Neutrophil (primary cell): Measurements from ENCODE around the gene VDR.
"Not testable (repeated sequence)": the region's sequence is repeated elsewhere in the genome, so short reads cannot be mapped to it uniquely, and the experiment has no call there.

Source experiments
- H3K27ac ChIP-seq: fragments of 200-600 bp; sonication (generic); 2 replicates; pipeline ENCODE4 v1.5.1; 2016; ENCODE audit warnings: mild to moderate bottlenecking, moderate library complexity
- H3K27me3 ChIP-seq: fragments of 200-600 bp; sonication (generic); 2 replicates; pipeline ENCODE4 v1.6.0; 2016; ENCODE audit warnings: mild to moderate bottlenecking
- H3K36me3 ChIP-seq: fragments of 200-600 bp; sonication (generic); 2 replicates; pipeline ENCODE4 v1.5.1; 2017
- H3K4me1 ChIP-seq, 2 experiments: fragments of 200-600 bp in 1 of 2; sonication (generic) in 1 of 2; 1 replicate in 1 of 2; 2 replicates in 1 of 2; pipeline versions ENCODE4 v1.5.1 to v1.6.1; 2013 to 2016; ENCODE audit warnings: low read depth in 1 of 2, low read length in 1 of 2, mild to moderate bottlenecking in 1 of 2, moderate library complexity in 1 of 2; ENCODE audit not compliant: control insufficient read depth in 1 of 2, insufficient read depth in 1 of 2
- H3K4me3 ChIP-seq, 2 experiments: fragments of 200-600 bp in 1 of 2; sonication (generic) in 1 of 2; 1 replicate in 1 of 2; 2 replicates in 1 of 2; pipeline ENCODE4 v1.5.1; 2013 to 2016; ENCODE audit warnings: low read depth in 1 of 2, low read length in 1 of 2, mild to moderate bottlenecking in 1 of 2, moderate library complexity in 1 of 2
- H3K9me3 ChIP-seq: fragments of 200-600 bp; sonication (generic); 2 replicates; pipeline ENCODE4 v1.5.1; 2016
- CTCF ChIP-seq: fragments of 200-600 bp; sonication (generic); IDR thresholded peaks from 2 replicates; pipeline ENCODE4 v1.5.1; 2016; ENCODE audit warnings: antibody characterized with exemption

VDR gene

DNA sequence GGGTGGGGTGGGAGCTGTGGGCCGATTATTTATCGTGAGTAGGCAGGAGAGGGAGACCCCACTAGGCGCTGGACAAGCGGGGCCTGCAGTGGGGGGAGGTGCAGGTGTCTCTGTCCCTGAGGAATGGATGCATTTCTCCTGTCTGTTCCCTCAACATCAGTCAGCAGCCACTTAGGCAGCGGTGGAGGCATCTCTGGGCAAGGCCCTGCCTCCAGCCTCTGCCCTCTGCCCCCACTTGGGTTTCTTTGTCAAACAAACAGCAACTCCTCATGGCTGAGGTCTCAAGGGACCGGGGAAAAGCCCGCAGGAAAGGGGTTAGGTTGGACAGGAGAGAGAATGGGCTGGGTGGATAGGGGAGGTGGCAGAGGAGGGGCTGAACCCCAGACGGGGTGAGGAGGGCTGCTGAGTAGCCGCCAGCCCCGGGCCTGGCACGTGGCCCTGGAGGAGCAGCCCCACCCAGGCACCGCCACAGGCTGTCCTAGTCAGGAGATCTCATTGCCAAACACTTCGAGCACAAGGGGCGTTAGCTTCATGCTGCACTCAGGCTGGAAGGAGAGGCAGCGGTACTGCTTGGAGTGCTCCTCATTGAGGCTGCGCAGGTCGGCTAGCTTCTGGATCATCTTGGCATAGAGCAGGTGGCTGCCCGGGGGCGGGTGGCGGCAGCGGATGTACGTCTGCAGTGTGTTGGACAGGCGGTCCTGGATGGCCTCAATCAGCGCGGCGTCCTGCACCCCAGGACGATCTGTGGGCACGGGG, 60.4 kb downstream of the VDR start:
- peaks cover 55% of the 10 kb centered on the region for H3K36me3 ChIP-seq
- no peak overlapping the region for H3K27ac ChIP-seq
- H3K4me3 ChIP-seq, result no peak overlapping the region
- no peak for TF ChIP-seq CTCF
- no peaks in the 10 kb centered on the region for H3K27me3 ChIP-seq
- H3K9me3 ChIP-seq, result no peaks in the 10 kb centered on the region
- no peaks in the 10 kb centered on the region for H3K4me1 ChIP-seq

DNA sequence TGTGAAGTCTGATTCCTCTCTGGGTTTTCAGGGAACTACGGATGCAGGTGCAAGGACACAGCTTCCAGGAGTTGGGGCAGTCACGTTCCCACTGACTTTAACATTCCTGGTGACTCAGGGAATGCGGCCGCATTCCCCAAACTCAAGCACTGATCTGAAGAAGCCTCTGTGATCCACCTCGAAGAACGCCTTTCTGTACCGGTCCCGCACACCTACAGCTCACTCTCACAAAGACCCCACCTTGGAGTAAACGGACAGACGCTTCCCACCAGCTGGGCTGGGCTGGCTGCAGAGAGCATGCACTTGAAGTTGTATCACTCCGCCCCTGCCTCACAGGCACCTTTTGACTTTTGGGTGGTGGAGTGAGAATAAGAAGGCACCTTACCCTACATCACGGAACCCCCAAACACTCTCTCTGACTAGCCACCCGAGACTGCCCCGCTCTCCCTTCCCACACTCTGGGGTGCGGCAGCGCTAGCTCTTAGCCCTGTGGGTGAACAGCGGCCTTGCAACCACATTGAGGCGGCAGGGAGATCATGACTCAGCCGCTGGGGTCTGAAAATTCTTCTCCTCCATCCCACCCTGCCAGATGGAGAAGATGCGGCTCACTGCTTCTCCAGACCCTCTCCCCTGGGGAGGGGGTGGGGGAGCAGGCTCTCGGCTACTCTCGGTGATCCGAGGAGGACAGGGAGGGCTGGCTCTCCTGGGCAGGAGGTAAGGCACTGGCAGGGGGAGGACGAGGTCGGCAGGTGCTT, 61.4 kb downstream of the VDR start:
- Histone ChIP-seq H3K9me3 (no peaks in the 10 kb centered on the region), H3K36me3 (peaks cover 46% of the 10 kb centered on the region), H3K27ac (no peak overlapping the region), H3K4me3 (no peak overlapping the region), H3K4me1 (no peaks in the 10 kb centered on the region), H3K27me3 (no peaks in the 10 kb centered on the region)
- no peak for TF ChIP-seq CTCF

DNA sequence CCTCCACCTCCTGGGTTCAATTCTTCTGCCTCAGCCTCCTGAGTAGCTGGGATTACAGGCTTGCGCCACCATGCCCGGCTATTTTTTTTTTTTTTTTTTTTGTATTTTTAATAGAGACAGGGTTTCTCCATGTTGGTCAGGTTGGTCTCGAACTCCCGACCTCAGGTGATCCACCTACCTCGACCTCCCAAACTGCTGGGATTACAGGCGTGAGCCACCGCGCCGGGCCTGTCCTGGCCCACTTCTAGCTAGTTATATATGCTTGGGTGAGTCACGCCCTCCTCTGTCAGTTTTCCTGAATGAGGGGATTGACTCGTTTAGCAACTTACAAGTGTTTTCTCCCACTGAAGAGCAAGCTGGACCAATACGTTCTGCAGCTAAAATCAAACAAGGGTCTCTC, 62.3 kb downstream of the VDR start:
- not testable (repeated sequence) for H3K9me3 ChIP-seq, H3K4me3 ChIP-seq, H3K27ac ChIP-seq, H3K4me1 ChIP-seq, H3K27me3 ChIP-seq
- H3K36me3 ChIP-seq, result peaks cover 46% of the 10 kb centered on the region

GRCh38 chr12:47841910-47842309, 62.9 kb downstream of the VDR start:
- Histone ChIP-seq H3K4me3 (no peak overlapping the region), H3K9me3 (no peaks in the 10 kb centered on the region), H3K36me3 (peaks cover 44% of the 10 kb centered on the region), H3K27me3 (no peaks in the 10 kb centered on the region), H3K27ac (no peak overlapping the region), H3K4me1 (peaks cover 0 to 10% of the 10 kb centered on the region in 2 experiments)
- TF ChIP-seq CTCF, result no peak

DNA sequence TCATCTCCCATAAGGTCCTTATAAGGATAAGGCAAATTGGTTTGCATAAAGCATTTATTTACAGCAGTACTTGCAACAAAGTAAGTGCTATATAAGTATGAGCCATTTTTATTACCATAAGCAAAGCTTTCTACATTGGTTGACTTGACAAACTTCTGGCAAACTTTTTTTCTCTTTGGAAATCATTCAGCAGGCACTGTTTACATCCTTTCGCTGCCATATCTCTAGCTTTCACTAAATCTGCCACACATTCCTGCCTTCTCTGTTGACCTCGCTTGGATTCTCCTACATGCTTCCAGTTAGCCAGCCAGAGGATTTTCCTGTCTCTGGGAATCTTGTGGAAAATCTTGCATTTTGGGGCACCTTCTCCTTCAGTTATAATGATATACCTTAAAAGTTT, 63.3 kb downstream of the VDR start:
- Histone ChIP-seq H3K36me3 (peaks cover 40% of the 10 kb centered on the region), H3K27me3 (no peaks in the 10 kb centered on the region), H3K4me3 (no peak overlapping the region), H3K27ac (no peak overlapping the region), H3K4me1 (peaks cover 0 to 10% of the 10 kb centered on the region in 2 experiments), H3K9me3 (no peaks in the 10 kb centered on the region)
- no peak for TF ChIP-seq CTCF

- Histone ChIP-seq H3K27ac (no peak overlapping the region), H3K27me3 (no peaks in the 10 kb centered on the region), H3K4me1 (peaks cover 3 to 10% of the 10 kb centered on the region in 2 experiments), H3K36me3 (peaks cover 30% of the 10 kb centered on the region), H3K4me3 (no peak overlapping the region), H3K9me3 (no peaks in the 10 kb centered on the region)
- no peak for TF ChIP-seq CTCF
These were observed 64.2 kb downstream of the VDR start for GRCh38 chr12:47840571-47840970.
